ENCODE results near the gene MSL2.

Gene MSL2

GRCh38 chr3:136161516-136161915, 34.6 kb downstream of the MSL2 start:
- peaks cover 0 to 3% of the 10 kb centered on the region in 2 donors for H3K4me1 ChIP-seq (ENCODE audit: control insufficient read depth in 2 of 2, insufficient read depth in 1 of 2, low read depth in 1 of 2, low read length in 2 of 2)
- H3K4me2 ChIP-seq (ENCODE audit: insufficient read depth, low read length, poor library complexity, severe bottlenecking) = no peak overlapping the region
- H3K9me3 ChIP-seq (replicated peaks in 1 of 2; ENCODE audit: control insufficient read depth in 2 of 2, insufficient read depth in 1 of 2, low read depth in 1 of 2, low read length in 2 of 2) = no peaks in the 10 kb centered on the region
- H3K23ac ChIP-seq (ENCODE audit: low read depth, low read length, poor library complexity) = no peak overlapping the region
- DNase-seq (ENCODE audit: low spot score) = no peak
- H2AFZ ChIP-seq (ENCODE audit: low read length) = no peak overlapping the region
- H3K14ac ChIP-seq (ENCODE audit: low read length) = no peak overlapping the region
- no peak overlapping the region for H4K91ac ChIP-seq (ENCODE audit: low read depth, low read length, poor library complexity)
- no peak overlapping the region for H3K27ac ChIP-seq (replicated peaks; ENCODE audit: low read length)
- no peak overlapping the region for H2BK5ac ChIP-seq (ENCODE audit: low read length)
- H3K79me1 ChIP-seq (ENCODE audit: low read depth, low read length) = peaks cover 6% of the 10 kb centered on the region
- H2AK5ac ChIP-seq (ENCODE audit: low read depth, low read length) = no peak overlapping the region
- no peak overlapping the region for H2BK120ac ChIP-seq (ENCODE audit: low read depth, low read length)
- H4K8ac ChIP-seq (ENCODE audit: low read depth, low read length) = no peak overlapping the region
- no peak overlapping the region for H3K9ac ChIP-seq (ENCODE audit: low read depth, low read length, poor library complexity)
- H3K4ac ChIP-seq (ENCODE audit: low read length) = no peak overlapping the region
- H3K18ac ChIP-seq (ENCODE audit: low read length) = no peak overlapping the region
- H2BK12ac ChIP-seq (ENCODE audit: low read length) = no peak overlapping the region
- H3K36me3 ChIP-seq (replicated peaks in 1 of 2; ENCODE audit: control insufficient read depth in 2 of 2, insufficient read depth in 2 of 2, low read length in 2 of 2) = no peaks in the 10 kb centered on the region
- H3K27me3 ChIP-seq (ENCODE audit: control insufficient read depth in 3 of 3, insufficient read depth in 3 of 3, low read depth in 1 of 3, low read length in 3 of 3) = no peaks in the 10 kb centered on the region
- H2BK15ac ChIP-seq (ENCODE audit: low read length) = no peak overlapping the region
- no peak overlapping the region for H3K4me3 ChIP-seq (ENCODE audit: low read length in 2 of 2)

GRCh38 chr3:136152963-136153362, 43.2 kb downstream of the MSL2 start:
- H2AFZ ChIP-seq (ENCODE audit: low read length) = no peak overlapping the region
- no peak overlapping the region for H3K9ac ChIP-seq (ENCODE audit: low read depth, low read length, poor library complexity)
- H2AK5ac ChIP-seq (ENCODE audit: low read depth, low read length) = no peak overlapping the region
- peaks cover 4% of the 10 kb centered on the region for H3K79me1 ChIP-seq (ENCODE audit: low read depth, low read length)
- H4K8ac ChIP-seq (ENCODE audit: low read depth, low read length) = no peak overlapping the region
- H3K36me3 ChIP-seq (replicated peaks in 1 of 2; ENCODE audit: control insufficient read depth in 2 of 2, insufficient read depth in 2 of 2, low read length in 2 of 2) = peaks cover 7 to 51% of the 10 kb centered on the region in 2 donors
- no peaks in the 10 kb centered on the region for H3K27me3 ChIP-seq (ENCODE audit: control insufficient read depth in 3 of 3, insufficient read depth in 3 of 3, low read depth in 1 of 3, low read length in 3 of 3)
- no peak overlapping the region for H2BK120ac ChIP-seq (ENCODE audit: low read depth, low read length)
- H2BK15ac ChIP-seq (ENCODE audit: low read length) = no peak overlapping the region
- no peak overlapping the region for H3K4ac ChIP-seq (ENCODE audit: low read length)
- H3K4me3 ChIP-seq (ENCODE audit: low read length in 2 of 2) = no peak overlapping the region
- WGBS, 2 donors (ENCODE audit: extremely low coverage in 2 of 2, insufficient read length in 2 of 2, insufficient replicate concordance in 1 of 2) = no CpG with 5 or more reads among the region's 4 CpGs
- H4K91ac ChIP-seq (ENCODE audit: low read depth, low read length, poor library complexity) = no peak overlapping the region
- H3K18ac ChIP-seq (ENCODE audit: low read length) = no peak overlapping the region
- no peak overlapping the region for H2BK5ac ChIP-seq (ENCODE audit: low read length)
- H3K4me2 ChIP-seq (ENCODE audit: insufficient read depth, low read length, poor library complexity, severe bottlenecking) = no peak overlapping the region
- no peak overlapping the region for H2BK12ac ChIP-seq (ENCODE audit: low read length)
- DNase-seq (ENCODE audit: low spot score) = no peak
- no peak overlapping the region for H3K27ac ChIP-seq (replicated peaks; ENCODE audit: low read length)
- no peaks in the 10 kb centered on the region for H3K9me3 ChIP-seq (replicated peaks in 1 of 2; ENCODE audit: control insufficient read depth in 2 of 2, insufficient read depth in 1 of 2, low read depth in 1 of 2, low read length in 2 of 2)
- H3K4me1 ChIP-seq (ENCODE audit: control insufficient read depth in 2 of 2, insufficient read depth in 1 of 2, low read depth in 1 of 2, low read length in 2 of 2) = no peaks in the 10 kb centered on the region
- H3K23ac ChIP-seq (ENCODE audit: low read depth, low read length, poor library complexity) = no peak overlapping the region
- no peak overlapping the region for H3K14ac ChIP-seq (ENCODE audit: low read length)

GRCh38 chr3:136152176-136152843, 43.8 kb downstream of the MSL2 start:
- Histone ChIP-seq H3K4ac (ENCODE audit: low read length) (no peak overlapping the region), H3K9ac (ENCODE audit: low read depth, low read length, poor library complexity) (no peak overlapping the region), H3K27me3 (ENCODE audit: control insufficient read depth in 3 of 3, insufficient read depth in 3 of 3, low read depth in 1 of 3, low read length in 3 of 3) (no peaks in the 10 kb centered on the region), H2AK5ac (ENCODE audit: low read depth, low read length) (no peak overlapping the region), H2BK12ac (ENCODE audit: low read length) (no peak overlapping the region), H4K91ac (ENCODE audit: low read depth, low read length, poor library complexity) (no peak overlapping the region), H4K8ac (ENCODE audit: low read depth, low read length) (no peak overlapping the region), H3K9me3 (replicated peaks in 1 of 2; ENCODE audit: control insufficient read depth in 2 of 2, insufficient read depth in 1 of 2, low read depth in 1 of 2, low read length in 2 of 2) (no peaks in the 10 kb centered on the region), H3K79me1 (ENCODE audit: low read depth, low read length) (peaks cover 4% of the 10 kb centered on the region), H3K23ac (ENCODE audit: low read depth, low read length, poor library complexity) (no peak overlapping the region), H2BK5ac (ENCODE audit: low read length) (no peak overlapping the region), H3K18ac (ENCODE audit: low read length) (no peak overlapping the region), H3K4me1 (ENCODE audit: control insufficient read depth in 2 of 2, insufficient read depth in 1 of 2, low read depth in 1 of 2, low read length in 2 of 2) (no peaks in the 10 kb centered on the region), H3K36me3 (replicated peaks in 1 of 2; ENCODE audit: control insufficient read depth in 2 of 2, insufficient read depth in 2 of 2, low read length in 2 of 2) (peaks cover 7 to 57% of the 10 kb centered on the region in 2 donors), H3K4me2 (ENCODE audit: insufficient read depth, low read length, poor library complexity, severe bottlenecking) (no peak overlapping the region), H2AFZ (ENCODE audit: low read length) (no peak overlapping the region), H3K4me3 (ENCODE audit: low read length in 2 of 2) (no peak overlapping the region), H3K27ac (replicated peaks; ENCODE audit: low read length) (no peak overlapping the region), H3K14ac (ENCODE audit: low read length) (no peak overlapping the region), H2BK15ac (ENCODE audit: low read length) (no peak overlapping the region), H2BK120ac (ENCODE audit: low read depth, low read length) (no peak overlapping the region)
- DNase-seq (ENCODE audit: low spot score) = no peak
- WGBS, 2 donors (ENCODE audit: extremely low coverage in 2 of 2, insufficient read length in 2 of 2, insufficient replicate concordance in 1 of 2) = no CpG with 5 or more reads among the region's 4 CpGs

GRCh38 chr3:136151219-136151618, 44.9 kb downstream of the MSL2 start:
- no peak overlapping the region for H4K8ac ChIP-seq (ENCODE audit: low read depth, low read length)
- H3K36me3 ChIP-seq (replicated peaks in 1 of 2; ENCODE audit: control insufficient read depth in 2 of 2, insufficient read depth in 2 of 2, low read length in 2 of 2) = peaks cover 7 to 68% of the 10 kb centered on the region in 2 donors
- no peak overlapping the region for H3K23ac ChIP-seq (ENCODE audit: low read depth, low read length, poor library complexity)
- no peak overlapping the region for H2BK12ac ChIP-seq (ENCODE audit: low read length)
- H3K9ac ChIP-seq (ENCODE audit: low read depth, low read length, poor library complexity) = no peak overlapping the region
- no peak overlapping the region for H2BK5ac ChIP-seq (ENCODE audit: low read length)
- H3K27me3 ChIP-seq (ENCODE audit: control insufficient read depth in 3 of 3, insufficient read depth in 3 of 3, low read depth in 1 of 3, low read length in 3 of 3) = no peaks in the 10 kb centered on the region
- H3K14ac ChIP-seq (ENCODE audit: low read length) = no peak overlapping the region
- no peak for DNase-seq (ENCODE audit: low spot score)
- H3K79me1 ChIP-seq (ENCODE audit: low read depth, low read length) = peaks cover 4% of the 10 kb centered on the region
- no peak overlapping the region for H2BK15ac ChIP-seq (ENCODE audit: low read length)
- H2BK120ac ChIP-seq (ENCODE audit: low read depth, low read length) = no peak overlapping the region
- no peak overlapping the region for H3K4ac ChIP-seq (ENCODE audit: low read length)
- H2AFZ ChIP-seq (ENCODE audit: low read length) = no peak overlapping the region
- no peaks in the 10 kb centered on the region for H3K9me3 ChIP-seq (replicated peaks in 1 of 2; ENCODE audit: control insufficient read depth in 2 of 2, insufficient read depth in 1 of 2, low read depth in 1 of 2, low read length in 2 of 2)
- WGBS, 2 donors (ENCODE audit: extremely low coverage in 2 of 2, insufficient read length in 2 of 2, insufficient replicate concordance in 1 of 2) = no CpG with 5 or more reads among the region's 10 CpGs
- no peak overlapping the region for H3K18ac ChIP-seq (ENCODE audit: low read length)
- no peak overlapping the region for H2AK5ac ChIP-seq (ENCODE audit: low read depth, low read length)
- no peak overlapping the region for H3K27ac ChIP-seq (replicated peaks; ENCODE audit: low read length)
- H4K91ac ChIP-seq (ENCODE audit: low read depth, low read length, poor library complexity) = no peak overlapping the region
- no peak overlapping the region for H3K4me3 ChIP-seq (ENCODE audit: low read length in 2 of 2)
- no peak overlapping the region for H3K4me2 ChIP-seq (ENCODE audit: insufficient read depth, low read length, poor library complexity, severe bottlenecking)
- H3K4me1 ChIP-seq (ENCODE audit: control insufficient read depth in 2 of 2, insufficient read depth in 1 of 2, low read depth in 1 of 2, low read length in 2 of 2) = no peaks in the 10 kb centered on the region

Measured in neuronal stem cell (in vitro differentiated cells).